ENCODE data around the gene SLC4A2.
A peak's percentile ranks its signal among the peaks of the same experiment; 100 is the strongest.
"Not testable (repeated sequence)": the region's sequence is repeated elsewhere in the genome, so short reads cannot be mapped to it uniquely, and the experiment has no call there.

SLC4A2 gene

GRCh38 chr7:151059367-151060112 lies at the start of gene SLC4A2:
TSS of gene SLC4A2 (plus strand) at chr7:151059589. CDS start at chr7:151061988, 2,399 bp downstream.
- TF ChIP-seq CTCF (IDR thresholded peaks at IDR 0.05; ENCODE audit: low read depth, low read length, missing control alignments) = peak; percentile 55
- in situ Hi-C loops (cut with HindIII; ENCODE audit: low sequenced_read_pairs) = no loop called here
- peak within 1 kb of the TSS; percentile 84 for H3K4me3 ChIP-seq (ENCODE audit: low read depth, low read length)
- DNase-seq (ENCODE audit: low read depth) = no peak

GRCh38 chr7:151010037-151010306 lies 49.4 kb upstream of the SLC4A2 start:
- in situ Hi-C loops (cut with HindIII; ENCODE audit: low sequenced_read_pairs) = no loop called here

GRCh38 chr7:151010307-151011096 lies 48.9 kb upstream of the SLC4A2 start:
- no peak overlapping the region for H3K4me3 ChIP-seq (ENCODE audit: low read depth, low read length)
- no peak for TF ChIP-seq CTCF (IDR thresholded peaks at IDR 0.05; ENCODE audit: low read depth, low read length, missing control alignments)
- in situ Hi-C loops (cut with HindIII; ENCODE audit: low sequenced_read_pairs) = no loop called here
- no peak for DNase-seq (ENCODE audit: low read depth)

More at GRCh38 chr7:151010037-151010306, 49.4 kb upstream of the SLC4A2 start:
- H3K4me3 ChIP-seq (ENCODE audit: low read depth, low read length) = no peak overlapping the region
- no peak for TF ChIP-seq CTCF (IDR thresholded peaks at IDR 0.05; ENCODE audit: low read depth, low read length, missing control alignments)
- DNase-seq (ENCODE audit: low read depth) = no peak

- in situ Hi-C loops (cut with HindIII; ENCODE audit: low sequenced_read_pairs) = no loop called here
These were observed 48.3 kb upstream of the SLC4A2 start for GRCh38 chr7:151011097-151011409.

GRCh38 chr7:151011616-151012015 lies 47.8 kb upstream of the SLC4A2 start:
- in situ Hi-C loops (cut with HindIII; ENCODE audit: low sequenced_read_pairs); H3K4me3 ChIP-seq (ENCODE audit: low read depth, low read length); DNase-seq (ENCODE audit: low read depth): not testable (repeated sequence)

More at GRCh38 chr7:151011097-151011409, 48.3 kb upstream of the SLC4A2 start:
- no peak for TF ChIP-seq CTCF (IDR thresholded peaks at IDR 0.05; ENCODE audit: low read depth, low read length, missing control alignments)
- no peak for DNase-seq (ENCODE audit: low read depth)
- H3K4me3 ChIP-seq (ENCODE audit: low read depth, low read length) = no peak overlapping the region

- no peak for DNase-seq (ENCODE audit: low read depth)
- H3K4me3 ChIP-seq (ENCODE audit: low read depth, low read length) = no peak overlapping the region
- in situ Hi-C loops (cut with HindIII; ENCODE audit: low sequenced_read_pairs) = no loop called here
- TF ChIP-seq CTCF (IDR thresholded peaks at IDR 0.05; ENCODE audit: low read depth, low read length, missing control alignments) = no peak
These were observed 47.2 kb upstream of the SLC4A2 start for GRCh38 chr7:151012031-151012692.

- no peak for DNase-seq (ENCODE audit: low read depth)
- no peak overlapping the region for H3K4me3 ChIP-seq (ENCODE audit: low read depth, low read length)
- in situ Hi-C loops (cut with HindIII; ENCODE audit: low sequenced_read_pairs) = no loop called here
- peak; percentile 76 for TF ChIP-seq CTCF (IDR thresholded peaks at IDR 0.05; ENCODE audit: low read depth, low read length, missing control alignments)
These were observed 46.5 kb upstream of the SLC4A2 start for GRCh38 chr7:151012911-151013347.
